ENCODE data around the gene TSPAN17.

The TSPAN17 gene

DNA sequence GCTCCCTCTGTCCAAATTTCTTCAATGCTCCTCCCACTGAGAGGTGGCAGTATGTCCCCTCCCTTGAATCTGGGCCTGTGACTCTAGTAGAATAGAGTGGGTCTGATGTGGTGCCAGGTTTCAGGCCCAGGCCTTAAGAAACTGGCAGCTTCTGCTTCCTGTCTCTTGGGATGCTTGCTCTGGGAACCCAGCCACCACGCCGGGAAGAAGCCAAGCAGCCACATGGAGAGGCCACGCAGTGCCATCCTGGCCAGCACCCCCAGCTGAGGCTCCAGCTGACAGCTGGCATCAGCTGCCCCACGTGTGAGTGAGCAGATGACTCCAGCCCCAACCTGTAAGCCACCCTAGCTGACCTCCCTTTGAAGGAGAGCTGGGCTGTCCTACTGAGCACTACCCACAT is 7.3 kb upstream of the TSPAN17 start:
- no peak for DNase-seq (ENCODE audit: low read depth in 2 of 2, low spot score in 1 of 2)

DNA sequence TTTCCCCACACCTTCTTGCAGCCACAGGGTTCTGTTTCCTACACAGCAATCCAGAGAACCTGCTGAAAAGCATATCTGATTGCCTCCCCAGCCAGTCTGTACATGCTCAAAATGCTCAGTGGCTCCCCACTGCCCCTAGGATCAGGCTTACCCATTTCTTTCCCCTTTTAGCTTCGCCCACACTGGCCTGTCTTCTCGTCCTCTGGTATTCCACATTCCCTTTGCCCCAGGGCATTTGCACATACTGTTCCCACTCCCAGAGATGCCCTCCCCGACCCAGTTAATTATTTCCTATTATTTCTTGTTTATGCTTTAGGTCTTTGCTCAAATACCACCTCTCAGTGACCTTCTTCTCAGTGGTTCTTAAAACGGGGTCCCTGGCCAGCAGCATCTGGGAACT is 6.7 kb upstream of the TSPAN17 start:
- DNase-seq (ENCODE audit: low read depth in 2 of 2, low spot score in 1 of 2), result no peak

DNA sequence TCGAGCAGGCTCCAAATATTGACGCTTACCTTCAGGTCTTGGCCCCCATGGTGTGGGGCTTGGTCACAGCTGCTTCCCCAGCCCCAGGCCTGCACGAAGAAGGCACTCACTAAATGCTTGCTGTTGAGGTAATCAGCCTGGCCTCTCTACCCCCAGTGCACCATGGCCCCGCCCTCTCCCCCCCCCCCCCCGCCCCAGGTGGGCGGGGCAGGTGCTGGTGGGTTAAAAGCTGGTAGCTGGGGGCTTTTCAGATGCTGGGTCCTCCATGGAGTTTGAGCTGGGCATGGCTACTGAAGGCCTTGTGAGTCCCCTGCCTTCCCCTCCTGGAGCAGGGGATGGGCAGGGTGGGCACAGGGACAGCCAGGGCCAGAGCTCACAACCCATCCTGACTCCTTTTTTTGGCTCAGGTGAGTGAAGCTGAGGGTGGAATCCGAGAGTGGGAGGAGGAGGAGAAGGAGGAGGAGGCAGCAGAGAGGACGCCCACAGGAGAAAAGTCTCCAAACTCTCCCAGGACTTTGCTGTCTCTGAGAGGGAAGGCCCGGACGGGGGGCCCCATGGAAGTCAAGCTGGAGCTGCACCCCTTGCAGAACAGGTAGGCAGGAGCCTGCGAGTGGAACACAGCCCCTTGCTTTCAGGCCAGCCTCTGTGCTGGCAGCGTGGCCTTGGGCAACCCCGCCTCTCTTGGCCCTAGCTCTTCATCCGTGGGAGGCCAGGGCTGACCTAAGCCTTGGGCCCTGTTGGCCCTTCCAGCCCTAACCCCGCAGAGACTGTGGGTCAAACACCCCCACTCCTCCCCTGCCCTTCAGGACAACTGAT is 4.4 kb upstream of the TSPAN17 start:
- DNase-seq (ENCODE audit: low read depth in 2 of 2, low spot score in 1 of 2), result no peak

DNA sequence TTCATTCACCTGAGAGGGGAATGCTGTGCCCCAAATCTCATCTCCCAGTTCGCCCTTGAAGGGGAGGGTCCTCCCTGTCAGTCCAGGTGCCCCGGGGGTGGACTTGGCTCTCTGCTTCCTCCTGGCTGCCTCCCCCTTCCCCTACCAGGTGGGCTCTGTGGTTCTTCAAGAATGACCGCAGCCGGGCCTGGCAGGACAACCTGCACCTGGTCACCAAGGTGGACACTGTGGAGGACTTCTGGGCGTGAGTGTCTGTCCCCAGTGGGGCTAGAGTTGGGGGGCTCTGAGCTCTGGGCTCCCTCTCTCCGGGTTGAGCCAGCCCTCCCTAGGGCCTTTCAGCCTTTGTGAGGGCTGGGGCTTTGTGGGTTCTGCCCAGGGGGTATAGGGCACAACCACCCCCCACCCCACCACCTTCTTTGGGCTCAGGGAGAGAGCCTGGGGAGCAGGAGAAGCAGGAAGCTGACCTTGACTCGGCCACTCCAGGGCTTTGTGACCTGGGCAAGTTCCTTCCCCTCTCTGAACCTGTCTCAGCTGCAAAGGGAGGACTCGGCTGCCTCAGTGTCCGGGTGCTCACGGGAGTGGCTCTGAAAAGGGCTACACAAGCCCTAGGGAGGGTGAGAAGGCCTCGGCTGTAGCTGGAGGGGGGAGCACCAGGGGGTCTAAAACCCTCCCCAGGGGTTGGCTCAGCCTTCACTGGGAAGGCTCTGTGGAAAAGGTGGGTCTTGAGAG is 3.6 kb upstream of the TSPAN17 start:
- DNase-seq (ENCODE audit: low read depth in 2 of 2, low spot score in 1 of 2), result no peak

DNA sequence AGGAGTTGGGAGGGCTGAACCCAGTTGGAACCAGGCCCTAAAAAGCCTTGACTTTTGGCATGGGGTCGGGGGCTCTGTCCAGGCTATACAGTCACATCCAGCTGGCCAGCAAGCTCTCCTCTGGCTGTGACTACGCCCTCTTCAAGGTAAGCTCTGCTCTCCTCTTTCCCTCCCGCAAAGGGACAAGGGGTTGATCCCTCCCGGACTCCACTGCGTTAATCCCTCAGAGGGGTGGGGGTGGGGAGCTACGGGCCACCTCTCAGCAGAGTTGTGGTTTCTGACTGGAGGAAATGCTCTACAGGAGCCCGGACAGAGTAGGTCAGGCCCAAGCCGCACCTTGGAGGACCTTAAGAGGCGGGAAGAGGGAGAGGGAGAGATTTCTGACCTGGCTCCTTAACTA is 3.0 kb upstream of the TSPAN17 start:
- no peak for DNase-seq (ENCODE audit: low read depth in 2 of 2, low spot score in 1 of 2)

DNA sequence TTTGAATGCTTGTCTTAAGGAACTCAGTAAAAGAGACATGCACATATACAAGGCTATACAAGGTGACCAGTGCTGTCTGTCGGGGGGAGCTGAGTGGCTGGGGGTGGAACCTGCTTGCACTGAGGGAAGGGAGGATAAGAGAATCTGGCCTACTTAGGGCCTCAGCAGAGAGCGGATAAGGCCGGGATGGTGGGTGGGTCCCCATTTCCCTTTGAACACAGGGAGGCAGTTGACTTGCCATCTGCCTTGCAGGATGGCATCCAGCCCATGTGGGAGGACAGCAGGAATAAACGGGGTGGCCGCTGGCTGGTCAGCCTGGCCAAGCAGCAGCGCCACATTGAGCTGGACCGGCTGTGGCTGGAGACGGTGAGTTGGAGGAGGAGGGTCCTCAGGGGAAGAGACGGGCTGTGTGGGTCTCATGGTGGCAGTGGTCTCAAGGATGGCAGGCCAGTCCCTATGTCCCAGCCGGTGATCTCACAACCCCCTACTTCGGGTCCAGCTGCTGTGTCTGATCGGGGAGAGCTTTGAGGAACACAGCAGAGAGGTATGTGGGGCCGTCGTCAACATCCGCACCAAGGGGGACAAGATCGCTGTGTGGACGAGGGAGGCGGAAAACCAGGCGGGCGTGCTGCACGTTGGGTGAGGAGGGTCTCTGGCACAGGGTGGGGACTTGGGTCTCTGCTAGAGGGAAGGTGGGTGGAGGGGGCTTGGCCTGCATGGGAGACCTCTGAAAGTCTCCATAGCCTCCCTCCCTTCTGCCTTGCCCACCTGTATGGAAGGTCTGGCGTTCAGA is 2.2 kb upstream of the TSPAN17 start:
- no peak for DNase-seq (ENCODE audit: low read depth in 2 of 2, low spot score in 1 of 2)

DNA sequence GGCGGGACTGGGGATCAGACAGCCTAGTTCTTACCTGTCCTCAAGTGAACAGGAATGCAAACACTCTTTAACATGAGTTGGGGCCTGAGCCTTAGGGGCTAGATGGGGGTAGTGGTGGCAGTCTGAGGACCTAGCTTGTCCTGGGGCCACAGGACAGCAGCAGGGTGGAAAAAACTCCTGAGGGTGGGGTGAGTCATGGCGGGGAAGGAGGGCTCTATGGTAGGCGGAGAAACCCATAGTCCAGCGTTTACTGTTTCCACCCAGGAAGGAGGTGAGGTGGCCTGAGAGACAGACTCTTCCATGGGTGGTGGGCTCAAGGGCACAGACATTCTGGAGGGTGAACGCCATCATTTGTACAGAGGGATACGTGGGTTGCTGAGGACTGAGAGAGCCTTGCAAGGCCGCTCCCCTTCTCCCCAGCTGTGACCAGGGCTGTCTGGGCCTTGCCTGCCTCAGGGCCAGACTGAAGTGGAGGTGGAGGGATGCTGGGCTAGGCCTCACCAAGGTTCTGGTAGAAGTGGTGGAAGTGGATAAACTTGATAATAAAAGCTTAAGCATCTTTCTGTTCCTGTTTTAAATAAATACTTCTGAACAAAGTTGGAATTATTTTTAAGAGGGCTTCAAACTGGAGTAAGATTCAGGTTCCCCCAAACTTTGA is 1.1 kb upstream of the TSPAN17 start:
- DNase-seq (ENCODE audit: low read depth in 2 of 2, low spot score in 1 of 2), result no peak

DNA sequence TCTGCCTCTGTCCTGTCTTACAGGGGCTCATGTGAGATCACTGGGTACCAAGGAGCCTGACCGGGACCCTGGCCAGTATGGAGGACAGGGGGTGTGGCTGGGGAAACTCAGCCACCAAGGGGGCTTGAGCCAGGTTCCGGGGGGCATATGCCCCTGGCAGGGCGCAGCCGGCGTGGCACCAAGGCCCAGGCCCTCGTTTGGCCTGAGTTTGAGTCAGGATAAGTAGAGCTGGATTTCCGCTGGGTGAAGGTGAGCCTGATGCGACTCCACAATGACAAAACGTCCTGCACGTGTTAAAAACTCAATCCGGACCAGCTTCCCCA is 616 bp upstream of the TSPAN17 start:
- no peak for DNase-seq (ENCODE audit: low read depth in 2 of 2, low spot score in 1 of 2)

DNA sequence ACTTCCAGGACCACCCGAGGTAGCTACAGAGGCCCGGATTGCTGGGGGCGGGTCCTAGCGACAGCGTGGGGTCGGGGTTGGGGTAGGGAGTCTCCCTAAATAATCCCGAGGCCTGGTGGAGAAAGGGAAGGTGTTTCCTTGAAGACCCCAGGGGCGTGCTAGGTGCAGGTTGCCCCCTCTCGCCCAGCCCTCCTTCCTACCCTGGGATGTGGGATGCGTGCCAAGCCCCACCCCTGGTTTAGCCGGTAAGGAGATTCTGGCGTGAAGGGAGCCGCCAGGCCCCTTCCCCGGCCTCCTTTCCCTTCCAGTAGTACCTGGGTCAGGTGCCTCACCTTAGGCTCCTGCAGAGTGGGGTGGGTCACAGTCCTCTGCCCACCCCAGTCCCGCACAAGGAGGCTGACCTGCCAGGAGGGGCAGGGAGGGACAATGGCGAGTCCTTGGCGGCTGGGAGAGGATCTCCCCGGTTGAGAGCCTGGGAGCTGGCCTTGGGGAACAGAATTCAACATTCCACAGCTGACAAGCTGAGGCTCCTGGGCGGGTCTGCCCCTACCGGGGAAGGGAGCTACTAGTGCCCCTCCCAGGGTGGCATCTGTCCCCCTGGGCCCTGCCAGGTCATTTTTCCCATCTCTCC is 674 bp downstream of the TSPAN17 start:
- no peak for DNase-seq (ENCODE audit: low read depth in 2 of 2, low spot score in 1 of 2)

DNA sequence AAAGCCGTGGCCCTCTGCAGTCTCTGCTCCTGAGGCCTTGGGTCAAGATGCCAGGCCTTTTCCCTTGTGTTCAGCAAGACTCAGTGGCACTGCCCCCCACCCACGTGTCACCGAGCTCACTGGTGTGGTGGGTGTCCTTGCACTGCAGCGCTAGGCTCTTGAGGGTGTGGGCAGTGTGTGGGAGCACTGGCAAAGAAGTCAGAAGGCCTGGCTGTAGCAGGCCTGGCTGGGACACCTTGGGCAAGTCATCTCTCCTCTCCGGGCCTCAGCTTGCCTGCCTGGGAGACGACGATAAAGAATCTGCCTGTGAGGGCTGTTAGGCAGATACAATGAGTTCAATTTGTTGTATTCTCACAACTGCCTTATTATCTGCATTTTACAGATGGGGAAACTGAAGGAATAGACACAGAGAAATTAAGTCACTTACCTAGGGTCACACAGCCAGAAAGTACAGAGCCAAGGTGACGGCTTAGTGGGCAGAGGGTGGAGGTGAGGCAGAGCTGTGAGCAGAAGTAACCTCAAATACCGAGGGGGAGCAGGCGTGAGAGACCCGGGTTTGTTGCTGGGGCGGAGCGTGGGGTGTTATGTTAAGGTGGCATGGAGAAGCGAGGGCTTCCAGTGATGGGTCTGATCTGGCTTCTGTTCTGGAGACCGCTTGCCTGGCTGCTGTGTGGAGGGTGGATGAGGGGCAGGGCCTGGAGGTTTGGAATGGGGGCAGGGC is 1.4 kb downstream of the TSPAN17 start:
- no peak for DNase-seq (ENCODE audit: low read depth in 2 of 2, low spot score in 1 of 2)

DNA sequence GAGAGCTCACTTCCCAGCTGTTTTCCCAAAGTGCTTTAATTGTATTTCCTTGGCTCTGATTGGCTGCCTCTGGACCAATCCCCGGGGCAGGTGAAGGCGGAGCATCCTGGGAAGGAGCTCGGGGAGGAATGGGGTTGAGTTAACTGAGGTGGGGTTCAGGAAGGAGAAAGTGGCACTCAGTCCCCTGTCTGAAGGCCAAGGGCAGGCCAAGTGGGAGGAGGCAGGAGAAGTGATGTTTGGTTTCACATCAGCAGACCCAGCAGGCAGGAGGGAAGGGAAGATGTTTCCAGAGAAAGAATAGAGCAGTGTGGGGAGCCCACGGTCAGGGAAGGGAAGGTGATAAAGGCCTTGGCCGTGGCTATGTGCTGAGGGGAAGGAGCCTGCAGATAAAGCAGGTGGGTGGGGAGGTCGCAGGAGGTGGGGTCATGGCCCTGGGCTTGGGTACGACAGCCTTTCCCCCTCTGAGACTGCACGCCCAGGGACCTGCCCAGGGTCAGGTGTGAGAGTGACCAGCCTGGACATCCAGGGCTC is 3.1 kb downstream of the TSPAN17 start:
- DNase-seq (ENCODE audit: low read depth in 2 of 2, low spot score in 1 of 2), result no peak

DNA sequence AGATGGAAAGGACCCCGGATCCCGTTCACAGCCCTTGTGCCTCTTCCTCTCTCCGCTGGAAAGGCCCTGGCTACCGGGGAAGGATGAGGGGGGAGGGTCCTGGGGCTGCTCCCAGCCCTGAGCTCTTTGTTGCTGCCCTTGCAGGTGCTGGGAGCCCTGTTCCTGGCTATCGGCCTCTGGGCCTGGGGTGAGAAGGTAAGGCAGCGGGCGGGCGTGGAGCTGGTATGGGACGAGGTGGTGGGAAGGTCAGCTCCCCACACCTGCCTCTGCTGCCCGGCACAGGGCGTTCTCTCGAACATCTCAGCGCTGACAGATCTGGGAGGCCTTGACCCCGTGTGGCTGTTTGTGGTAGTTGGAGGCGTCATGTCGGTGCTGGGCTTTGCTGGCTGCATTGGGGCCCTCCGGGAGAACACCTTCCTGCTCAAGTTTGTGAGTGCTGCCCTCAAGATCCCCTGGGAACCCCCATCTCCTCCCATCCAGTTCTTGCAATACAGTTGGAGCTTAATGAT is 4.2 kb downstream of the TSPAN17 start:
- no peak for DNase-seq (ENCODE audit: low read depth in 2 of 2, low spot score in 1 of 2)

DNA sequence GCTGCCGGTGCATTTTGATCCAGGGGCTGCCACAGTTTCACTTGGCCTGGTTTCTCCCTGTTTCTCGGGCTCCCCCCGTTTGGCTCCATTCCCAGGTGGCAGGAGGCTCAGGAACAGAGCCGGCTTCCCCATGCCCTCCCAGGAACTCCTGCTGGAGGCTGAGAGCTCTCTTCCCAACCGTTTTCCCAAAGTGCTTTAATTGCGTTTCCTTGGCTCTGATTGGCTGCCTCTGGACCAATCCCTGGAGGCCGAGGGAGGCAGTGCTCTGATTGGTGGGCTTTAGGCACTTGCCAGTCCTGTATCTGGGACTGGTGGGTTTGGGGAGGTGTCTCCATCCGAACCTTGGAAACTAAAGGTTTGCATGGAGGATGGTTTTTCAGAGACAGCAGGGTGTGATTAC is 4.9 kb downstream of the TSPAN17 start:
- DNase-seq (ENCODE audit: low read depth in 2 of 2, low spot score in 1 of 2), result no peak

DNA sequence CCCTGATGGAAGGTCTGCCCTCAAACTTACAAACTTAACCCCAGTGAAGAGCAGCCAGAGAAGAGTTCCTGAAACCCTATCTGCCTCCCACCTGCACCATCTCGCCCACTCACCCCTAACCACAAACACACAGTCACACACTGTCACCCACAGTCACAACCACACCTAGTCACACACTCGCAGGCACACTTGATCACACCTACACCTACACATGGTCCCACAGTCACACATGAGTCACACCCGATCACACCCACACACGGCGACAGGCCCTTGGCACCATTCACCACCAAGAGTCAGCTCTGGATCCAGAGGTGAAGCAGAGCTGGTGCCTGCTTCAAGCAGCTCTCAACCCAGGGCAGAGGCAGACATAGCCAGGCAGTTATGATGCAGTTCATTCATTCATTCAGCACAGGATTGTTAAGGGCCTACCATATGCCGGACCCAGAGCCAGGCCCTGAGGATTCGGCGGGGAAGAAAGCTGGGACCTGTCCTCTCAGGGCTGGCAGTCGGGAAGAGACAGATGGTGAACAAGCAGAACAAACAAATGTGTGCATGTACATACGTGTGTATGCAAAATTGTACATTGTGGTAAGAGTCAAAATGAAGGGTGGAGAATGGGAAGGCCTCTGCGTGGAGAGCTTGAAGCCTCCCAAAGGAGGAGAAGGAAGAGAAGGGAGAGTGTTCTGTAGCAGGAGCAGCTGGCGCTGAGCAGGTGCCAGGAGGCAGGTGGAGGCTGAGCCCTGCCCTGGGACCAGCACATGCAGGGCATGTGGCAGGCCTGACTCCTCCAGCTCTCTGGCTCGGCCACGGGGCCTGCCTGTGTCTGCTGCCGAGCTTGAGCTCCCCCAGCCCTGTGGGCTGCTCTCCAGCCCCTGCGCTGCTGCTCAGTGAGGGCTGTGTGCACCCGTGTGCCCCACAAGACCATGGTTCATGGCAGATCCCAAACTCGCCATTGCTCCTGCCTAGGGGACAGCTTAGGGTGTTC is 6.4 kb downstream of the TSPAN17 start:
- DNase-seq (ENCODE audit: low read depth in 2 of 2, low spot score in 1 of 2), result peak in 1 of 2 donors; percentile 29

DNA sequence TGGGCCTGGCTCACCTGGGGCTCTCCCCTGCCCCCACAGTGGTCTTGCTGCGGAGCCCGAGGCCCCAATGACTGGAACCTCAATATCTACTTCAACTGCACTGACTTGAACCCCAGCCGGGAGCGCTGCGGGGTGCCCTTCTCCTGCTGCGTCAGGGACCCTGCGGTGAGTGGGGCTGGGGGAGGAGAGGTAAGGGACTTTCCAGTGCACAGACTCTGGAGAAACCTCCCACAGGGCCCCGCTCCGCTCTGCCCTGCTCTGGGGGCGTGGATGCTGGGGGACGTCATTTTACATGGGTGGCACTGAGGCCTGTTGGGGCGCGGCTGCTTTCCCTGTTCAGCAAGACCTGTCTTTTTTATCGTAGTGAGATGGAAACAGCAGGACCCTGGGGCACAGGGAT is 7.6 kb downstream of the TSPAN17 start:
- no peak for DNase-seq (ENCODE audit: low read depth in 2 of 2, low spot score in 1 of 2)

DNA sequence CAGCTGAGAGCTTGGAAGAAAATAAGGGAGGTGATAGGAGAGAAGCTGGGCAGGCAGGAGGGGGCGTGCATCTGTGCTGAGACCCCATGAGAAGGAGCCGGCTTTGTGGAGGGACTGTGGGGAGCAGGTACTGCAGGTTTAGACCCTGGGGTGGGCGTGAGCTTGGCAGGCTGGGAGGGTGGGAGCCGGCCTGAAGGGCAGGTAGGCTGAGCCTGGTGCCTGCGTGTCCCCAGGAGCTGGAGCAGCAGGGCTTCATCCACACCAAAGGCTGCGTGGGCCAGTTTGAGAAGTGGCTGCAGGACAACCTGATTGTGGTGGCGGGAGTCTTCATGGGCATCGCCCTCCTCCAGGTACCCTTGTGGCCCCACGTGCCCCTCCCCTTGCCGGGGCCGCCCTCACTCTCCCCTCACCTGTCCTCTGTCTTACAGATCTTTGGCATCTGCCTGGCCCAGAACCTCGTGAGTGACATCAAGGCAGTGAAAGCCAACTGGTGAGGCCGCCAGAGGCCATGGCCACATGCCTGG is 9.2 kb downstream of the TSPAN17 start:
- no peak for DNase-seq (ENCODE audit: low read depth in 2 of 2, low spot score in 1 of 2)

DNA sequence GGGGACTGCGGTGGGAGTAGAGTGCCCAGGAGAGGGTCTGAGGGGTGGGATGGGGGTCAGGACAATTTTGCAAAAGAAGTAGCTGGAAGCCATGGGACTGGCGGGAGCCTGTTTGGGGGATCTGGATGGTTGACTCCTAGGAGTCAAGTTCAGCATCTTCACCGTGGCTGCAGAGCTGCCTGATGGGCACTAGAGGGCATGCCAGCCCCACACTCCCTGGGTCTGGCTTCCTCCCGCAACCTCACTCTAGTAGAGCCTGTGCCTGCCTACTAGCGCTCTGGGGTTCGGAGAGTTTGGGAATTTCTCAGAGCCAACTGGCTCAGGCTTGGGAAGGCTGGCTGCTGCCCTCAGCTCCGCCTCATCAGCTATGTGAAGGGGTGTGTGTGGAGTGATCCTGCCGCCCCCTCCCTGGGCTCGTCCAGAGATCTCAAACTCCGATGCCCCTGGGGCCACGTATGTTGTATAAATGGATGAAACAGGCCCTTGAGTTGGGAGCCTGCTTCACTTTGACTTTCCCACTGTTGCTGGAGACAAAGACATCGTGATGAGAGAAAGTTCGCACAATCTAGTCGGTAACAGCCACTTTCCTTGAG is 10.8 kb downstream of the TSPAN17 start:
- peak in 1 of 2 donors; percentile 38 for DNase-seq (ENCODE audit: low read depth in 2 of 2, low spot score in 1 of 2)

All from stimulated activated CD8-positive, alpha-beta memory T cell treated with anti-CD3 and anti-CD28 coated beads, Interleukin-4, amount 100 ng/mL, for 1 hour (primary cell).